ENCODE measurements around the gene COPS4. TPM values are rescaled to one million over a fixed set of nuclear protein-coding genes. Genes with fewer than 3 reads are reported as not detected.

Gene COPS4
- polyA plus RNA-seq, 1 donor (not counting 4 experiments of a cell fraction or from before 2014, with no cell fraction given): 50.2 TPM

- dilution Hi-C loops (cut with MboI; ENCODE audit: extremely low pct_ligation_motif_present, low sequenced_read_pairs): no loop called here
- Histone ChIP-seq H3K79me2 (ENCODE audit: control insufficient read depth, insufficient read depth, low read length) (no peaks in the 10 kb centered on the region), H3K36me3 (ENCODE audit: control insufficient read depth in 2 of 2, extremely low read depth in 1 of 2, insufficient read depth in 2 of 2, low read length in 2 of 2) (no peaks in the 10 kb centered on the region), H4K20me1 (ENCODE audit: control insufficient read depth, extremely low read depth, insufficient read depth, low read length) (no peaks in the 10 kb centered on the region), H2AFZ (ENCODE audit: control insufficient read depth, low read length) (no peak overlapping the region), H3K27ac (ENCODE audit: control insufficient read depth, insufficient read depth, low read length) (no peak overlapping the region), H3K27me3 (ENCODE audit: control insufficient read depth, extremely low read depth, insufficient read depth, low read length) (no peaks in the 10 kb centered on the region), H3K9me3 (ENCODE audit: control insufficient read depth, low read depth, low read length) (no peaks in the 10 kb centered on the region), H3K4me3 (ENCODE audit: control insufficient read depth in 2 of 3, extremely low read depth in 1 of 3, insufficient read depth in 2 of 3, low read depth in 1 of 3, low read length in 3 of 3) (no peak overlapping the region), H3K4me1 (ENCODE audit: control insufficient read depth, extremely low read depth, insufficient read depth, low read length) (no peaks in the 10 kb centered on the region), H3K9ac (ENCODE audit: control insufficient read depth, extremely low read depth, insufficient read depth, low read length) (no peak overlapping the region), H3K9me1 (ENCODE audit: control insufficient read depth, extremely low read depth, insufficient read depth, low read length) (no peaks in the 10 kb centered on the region), H3K4me2 (ENCODE audit: control insufficient read depth, extremely low read depth, insufficient read depth, low read depth, low read length) (no peak overlapping the region)
- no peak for DNase-seq (ENCODE audit: low read depth, low spot score)
- TF ChIP-seq EZH2 (IDR thresholded peaks at IDR 0.05; ENCODE audit: low read length) (no peak), CTCF (optimal IDR thresholded peaks at IDR 0.05 in 1 of 3, IDR thresholded peaks at IDR 0.05 in 1 of 3, conservative IDR thresholded peaks at IDR 0.05 in 1 of 3; ENCODE audit: extremely low read depth in 1 of 3, insufficient read depth in 2 of 3, low read length in 3 of 3) (no peak)
- FAIRE-seq: no peak
These were observed 86.3 kb downstream of the COPS4 start for GRCh38 chr4:83121246-83121645.

- Histone ChIP-seq H2AFZ (ENCODE audit: control insufficient read depth, low read length) (no peak overlapping the region), H3K4me3 (ENCODE audit: control insufficient read depth in 2 of 3, extremely low read depth in 1 of 3, insufficient read depth in 2 of 3, low read depth in 1 of 3, low read length in 3 of 3) (no peak overlapping the region), H3K9me3 (ENCODE audit: control insufficient read depth, low read depth, low read length) (no peaks in the 10 kb centered on the region), H3K9ac (ENCODE audit: control insufficient read depth, extremely low read depth, insufficient read depth, low read length) (no peak overlapping the region), H3K27ac (ENCODE audit: control insufficient read depth, insufficient read depth, low read length) (no peak overlapping the region), H4K20me1 (ENCODE audit: control insufficient read depth, extremely low read depth, insufficient read depth, low read length) (no peaks in the 10 kb centered on the region), H3K9me1 (ENCODE audit: control insufficient read depth, extremely low read depth, insufficient read depth, low read length) (no peaks in the 10 kb centered on the region), H3K36me3 (ENCODE audit: control insufficient read depth in 2 of 2, extremely low read depth in 1 of 2, insufficient read depth in 2 of 2, low read length in 2 of 2) (no peaks in the 10 kb centered on the region), H3K79me2 (ENCODE audit: control insufficient read depth, insufficient read depth, low read length) (no peaks in the 10 kb centered on the region), H3K27me3 (ENCODE audit: control insufficient read depth, extremely low read depth, insufficient read depth, low read length) (no peaks in the 10 kb centered on the region), H3K4me2 (ENCODE audit: control insufficient read depth, extremely low read depth, insufficient read depth, low read depth, low read length) (no peak overlapping the region), H3K4me1 (ENCODE audit: control insufficient read depth, extremely low read depth, insufficient read depth, low read length) (peaks cover 10% of the 10 kb centered on the region)
- DNase-seq (ENCODE audit: low read depth, low spot score) (no peak), FAIRE-seq (no peak)
- TF ChIP-seq EZH2 (IDR thresholded peaks at IDR 0.05; ENCODE audit: low read length) (no peak), CTCF (optimal IDR thresholded peaks at IDR 0.05 in 1 of 3, IDR thresholded peaks at IDR 0.05 in 1 of 3, conservative IDR thresholded peaks at IDR 0.05 in 1 of 3; ENCODE audit: extremely low read depth in 1 of 3, insufficient read depth in 2 of 3, low read length in 3 of 3) (no peak)
- dilution Hi-C loops (cut with MboI; ENCODE audit: extremely low pct_ligation_motif_present, low sequenced_read_pairs): no loop called here
These were observed 89.3 kb downstream of the COPS4 start for GRCh38 chr4:83124111-83124780.

Small RNA genes lying within 50 kb of the gene (small RNA-seq; reads per million reads assigned to genes)
- gene RNU6-615P (ENCODE audit: insufficient read length in 3 of 3, low read depth in 3 of 3, low replicate concordance in 1 of 3): 0 reads per million in 3 experiments

Other genes with a start within 250 kb of the COPS4 start
- 33.5 to 42.5 TPM (median 39.4 TPM) in 3 replicates for gene SCD5, start 236.4 kb upstream of the COPS4 start, polyA plus RNA-seq
- gene SEC31A, start 144.0 kb upstream of the COPS4 start, polyA plus RNA-seq: 177 to 192 TPM (median 178 TPM) in 3 replicates
- 1.2 to 1.9 TPM (median 1.2 TPM) in 3 replicates for gene THAP9, start 134.4 kb upstream of the COPS4 start, polyA plus RNA-seq
- gene LIN54, start 24.4 kb upstream of the COPS4 start, polyA plus RNA-seq: 5.9 to 8.1 TPM (median 7.0 TPM) in 3 replicates
- 0.61 to 1.5 TPM (median 1.3 TPM) in 3 replicates for gene PLAC8, start 79.5 kb downstream of the COPS4 start, polyA plus RNA-seq
- 15.5 to 29.1 TPM (median 20.3 TPM) in 3 replicates for gene COQ2, start 249.6 kb downstream of the COPS4 start, polyA plus RNA-seq